DOHH2 (cell line): ENCODE data around the gene TRAF3.

Source experiments
- EZH2phosphoT487 ChIP-seq: fragments of 200-600 bp; sonication (generic); IDR thresholded peaks from 2 replicates; pipeline ENCODE4 v1.6.1; 2017; ENCODE audit warnings: borderline replicate concordance, mild to moderate bottlenecking, antibody characterized with exemption, low read length, moderate library complexity, mixed read lengths
- TF ChIP-seq, protein P1 (sequence below): fragments of 200-600 bp; sonication (generic); IDR thresholded peaks from one replicate; pipeline ENCODE4 v1.5.1; 2014; ENCODE audit warnings: antibody characterized with exemption, mild to moderate bottlenecking, low read depth, low read length; ENCODE audit not compliant: poor library complexity, severe bottlenecking

DNA sequence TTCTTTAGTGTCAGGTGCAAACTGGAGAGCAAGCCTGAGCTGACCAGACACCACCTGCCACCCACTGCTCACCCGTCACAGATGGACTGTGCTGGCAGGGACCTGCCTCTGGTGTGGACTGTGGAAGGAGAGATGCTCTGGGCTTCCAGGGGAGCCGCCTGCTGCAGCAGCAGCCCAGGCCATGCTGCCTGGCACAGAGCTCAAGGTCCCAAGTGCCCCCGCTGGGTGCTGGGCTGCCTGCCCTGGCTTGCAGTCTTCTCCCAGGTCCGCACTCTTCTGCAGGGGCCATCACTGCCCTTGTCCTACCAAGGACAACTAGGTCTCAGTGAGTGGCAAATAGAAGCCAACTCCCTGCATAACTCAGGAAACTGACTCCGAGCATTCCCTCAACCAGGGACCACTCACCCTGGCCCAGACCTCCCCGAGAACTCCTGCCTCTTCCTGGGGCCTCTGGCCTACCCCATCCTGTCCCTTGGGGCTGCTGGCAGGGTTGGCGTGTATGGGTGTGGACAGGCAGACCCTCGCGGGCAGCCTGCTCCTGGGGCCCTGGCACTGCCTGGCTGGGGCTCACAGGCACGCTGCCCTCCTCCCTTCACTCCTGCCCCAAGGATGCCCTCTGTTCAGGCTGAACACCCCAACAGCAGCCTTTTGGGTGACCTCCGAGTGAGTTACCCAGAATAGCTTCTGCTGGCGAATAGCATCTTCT lies 154.5 kb downstream of the TRAF3 start:
- TF ChIP-seq, protein P1, sequence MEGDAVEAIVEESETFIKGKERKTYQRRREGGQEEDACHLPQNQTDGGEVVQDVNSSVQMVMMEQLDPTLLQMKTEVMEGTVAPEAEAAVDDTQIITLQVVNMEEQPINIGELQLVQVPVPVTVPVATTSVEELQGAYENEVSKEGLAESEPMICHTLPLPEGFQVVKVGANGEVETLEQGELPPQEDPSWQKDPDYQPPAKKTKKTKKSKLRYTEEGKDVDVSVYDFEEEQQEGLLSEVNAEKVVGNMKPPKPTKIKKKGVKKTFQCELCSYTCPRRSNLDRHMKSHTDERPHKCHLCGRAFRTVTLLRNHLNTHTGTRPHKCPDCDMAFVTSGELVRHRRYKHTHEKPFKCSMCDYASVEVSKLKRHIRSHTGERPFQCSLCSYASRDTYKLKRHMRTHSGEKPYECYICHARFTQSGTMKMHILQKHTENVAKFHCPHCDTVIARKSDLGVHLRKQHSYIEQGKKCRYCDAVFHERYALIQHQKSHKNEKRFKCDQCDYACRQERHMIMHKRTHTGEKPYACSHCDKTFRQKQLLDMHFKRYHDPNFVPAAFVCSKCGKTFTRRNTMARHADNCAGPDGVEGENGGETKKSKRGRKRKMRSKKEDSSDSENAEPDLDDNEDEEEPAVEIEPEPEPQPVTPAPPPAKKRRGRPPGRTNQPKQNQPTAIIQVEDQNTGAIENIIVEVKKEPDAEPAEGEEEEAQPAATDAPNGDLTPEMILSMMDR, result no peak
- TF ChIP-seq EZH2phosphoT487, result no peak
